GM23248 (cell line): ENCODE results near the gene UGGT1. TPM values are rescaled to one million over a fixed set of nuclear protein-coding genes. Genes with fewer than 3 reads are reported as not detected.
A peak's percentile ranks its signal among the peaks of the same experiment; 100 is the strongest.

Experiments
- DNase-seq: peaks from one replicate; pipeline ENCODE4 v3.0.0-alpha.2; 2015
- H2AFZ ChIP-seq: fragments of 200-600 bp; sonication (generic); 2 replicates; pipeline ENCODE4 v1.6.1; 2016; ENCODE audit warnings: antibody characterized with exemption
- H3F3A ChIP-seq: fragments of 200-600 bp; sonication (generic); 2 replicates; pipeline ENCODE4 v1.6.1; 2016; ENCODE audit warnings: mild to moderate bottlenecking, antibody characterized with exemption, mixed run types; ENCODE audit not compliant: insufficient read depth
- H3K27ac ChIP-seq: fragments of 200-600 bp; sonication (generic); 2 replicates; pipeline ENCODE4 v1.5.1; 2016; ENCODE audit warnings: mild to moderate bottlenecking
- H3K27me3 ChIP-seq: fragments of 200-600 bp; sonication (generic); replicated peaks from 2 replicates; pipeline ENCODE4 v1.6.1; 2016; ENCODE audit warnings: mild to moderate bottlenecking; ENCODE audit not compliant: insufficient read depth
- H3K36me3 ChIP-seq: fragments of 200-600 bp; sonication (generic); 2 replicates; pipeline ENCODE4 v1.6.1; 2016; ENCODE audit warnings: low read depth, mild to moderate bottlenecking
- H3K4me1 ChIP-seq: fragments of 200-600 bp; sonication (generic); 2 replicates; pipeline ENCODE4 v1.6.1; 2016; ENCODE audit warnings: mild to moderate bottlenecking; ENCODE audit not compliant: insufficient read depth
- H3K4me2 ChIP-seq: fragments of 200-600 bp; sonication (generic); one replicate; pipeline ENCODE4 v1.6.1; 2016; ENCODE audit warnings: mild to moderate bottlenecking; ENCODE audit not compliant: unreplicated experiment
- H3K4me3 ChIP-seq: fragments of 200-600 bp; sonication (generic); 2 replicates; pipeline ENCODE4 v1.5.1; 2016; ENCODE audit warnings: mild to moderate bottlenecking
- H3K79me2 ChIP-seq: fragments of 200-600 bp; sonication (generic); 2 replicates; pipeline ENCODE4 v1.6.1; 2016; ENCODE audit warnings: mild to moderate bottlenecking; ENCODE audit not compliant: insufficient read depth
- H3K9ac ChIP-seq: fragments of 200-600 bp; sonication (generic); 2 replicates; pipeline ENCODE4 v1.6.1; 2016; ENCODE audit warnings: mild to moderate bottlenecking
- H3K9me2 ChIP-seq: fragments of 200-600 bp; sonication (generic); 2 replicates; pipeline ENCODE4 v1.6.1; 2016; ENCODE audit warnings: mixed run types, mild to moderate bottlenecking, moderate library complexity; ENCODE audit not compliant: insufficient read depth
- H3K9me3 ChIP-seq: fragments of 200-600 bp; sonication (generic); one replicate; pipeline ENCODE4 v1.6.1; 2017; ENCODE audit warnings: low read depth
- H4K20me1 ChIP-seq: fragments of 200-600 bp; sonication (generic); 2 replicates; pipeline ENCODE4 v1.6.0; 2016; ENCODE audit not compliant: insufficient read depth
- EZH2 ChIP-seq: fragments of 200-600 bp; sonication (generic); IDR thresholded peaks from 2 replicates; pipeline ENCODE4 v1.6.1; 2018; ENCODE audit warnings: antibody characterized with exemption, mild to moderate bottlenecking; ENCODE audit not compliant: insufficient read depth, poor library complexity, severe bottlenecking
- EZH2phosphoT487 ChIP-seq: fragments of 200-600 bp; sonication (generic); IDR thresholded peaks from 2 replicates; pipeline ENCODE4 v1.6.1; 2018; ENCODE audit warnings: antibody characterized with exemption, moderate library complexity, mild to moderate bottlenecking, low read depth; ENCODE audit not compliant: insufficient read depth
- WGBS, 2 experiments: methylation state at CpG; one replicate each; pipeline ENCODE4 v1.1.6; 2015 to 2017; ENCODE audit warnings: low lambda C conversion rate in 2 of 2, low coverage in 1 of 2; ENCODE audit errors: missing lambda C conversion rate in 2 of 2; 5-methylcytosine and 5-hydroxymethylcytosine counted together
- in situ Hi-C: fragments of 300-500 bp; cut with MboI; formaldehyde crosslinking; loops from 2 replicates; pipeline ENCODE4 v1.15.0; 2020
- polyA plus RNA-seq: library from polyadenylated mRNA; unstranded; fragments of >200 nt; fragmentation: Nextera tagmentation; extraction: Ambion mirVana; gene quantifications from 2 replicates; pipeline ENCODE4 v1.2.1, GENCODE V29; 2016
- total RNA-seq: library from RNA; depleted of rRNA; stranded (reverse); fragments of >200 nt; shearing (Covaris generic); gene quantifications from 2 replicates; pipeline ENCODE4 v1.2.3, GENCODE V29; 2014

Gene UGGT1
- total and polyA plus RNA-seq, 2 experiments from 2014 or later, result 16.9 to 53.6 TPM

DNA sequence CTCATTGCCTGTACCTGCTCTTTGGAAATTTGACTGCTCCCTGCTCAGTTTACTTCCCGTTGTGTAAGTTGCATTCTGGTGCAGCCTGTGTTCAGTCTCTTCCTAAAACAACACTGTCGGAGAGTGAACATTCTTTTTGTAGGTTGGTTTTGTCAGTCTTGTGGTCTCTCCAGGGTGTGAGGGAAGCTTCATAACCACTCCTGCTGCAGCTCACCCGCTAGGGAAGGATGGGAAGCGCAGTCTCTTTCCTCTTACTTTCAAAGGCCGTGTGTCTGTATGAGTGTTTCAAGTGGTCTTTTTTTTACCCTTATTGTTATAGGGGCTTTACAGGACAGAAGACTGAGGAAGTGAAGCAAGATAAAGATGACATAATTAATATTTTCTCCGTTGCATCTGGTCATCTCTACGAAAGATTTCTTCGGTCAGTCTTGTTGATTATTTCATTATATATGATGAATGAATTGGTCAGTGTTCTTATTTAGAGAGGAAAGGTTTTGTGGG is 87.2 kb downstream of the UGGT1 start:
- no peaks in the 10 kb centered on the region for H3K4me1 ChIP-seq
- H3K4me3 ChIP-seq, result no peak overlapping the region
- no peak overlapping the region for H3K27ac ChIP-seq
- no peaks in the 10 kb centered on the region for H3K9me3 ChIP-seq
- peaks cover 61% of the 10 kb centered on the region for H3K36me3 ChIP-seq
- H3K27me3 ChIP-seq, result no peaks in the 10 kb centered on the region
- H3K4me2 ChIP-seq, result no peak overlapping the region
- DNase-seq, result no peak
- H2AFZ ChIP-seq, result no peak overlapping the region
- WGBS, 2 experiments, result 92 to 95% methylated on average over 8 of the region's 8 CpGs
- no peaks in the 10 kb centered on the region for H3K79me2 ChIP-seq
- no peaks in the 10 kb centered on the region for H3F3A ChIP-seq
- H4K20me1 ChIP-seq, result no peaks in the 10 kb centered on the region
- H3K9me2 ChIP-seq, result no peaks in the 10 kb centered on the region
- H3K9ac ChIP-seq, result no peak overlapping the region
- in situ Hi-C loops, result no loop called here
- TF ChIP-seq EZH2phosphoT487 (no peak), EZH2 (no peak)

DNA sequence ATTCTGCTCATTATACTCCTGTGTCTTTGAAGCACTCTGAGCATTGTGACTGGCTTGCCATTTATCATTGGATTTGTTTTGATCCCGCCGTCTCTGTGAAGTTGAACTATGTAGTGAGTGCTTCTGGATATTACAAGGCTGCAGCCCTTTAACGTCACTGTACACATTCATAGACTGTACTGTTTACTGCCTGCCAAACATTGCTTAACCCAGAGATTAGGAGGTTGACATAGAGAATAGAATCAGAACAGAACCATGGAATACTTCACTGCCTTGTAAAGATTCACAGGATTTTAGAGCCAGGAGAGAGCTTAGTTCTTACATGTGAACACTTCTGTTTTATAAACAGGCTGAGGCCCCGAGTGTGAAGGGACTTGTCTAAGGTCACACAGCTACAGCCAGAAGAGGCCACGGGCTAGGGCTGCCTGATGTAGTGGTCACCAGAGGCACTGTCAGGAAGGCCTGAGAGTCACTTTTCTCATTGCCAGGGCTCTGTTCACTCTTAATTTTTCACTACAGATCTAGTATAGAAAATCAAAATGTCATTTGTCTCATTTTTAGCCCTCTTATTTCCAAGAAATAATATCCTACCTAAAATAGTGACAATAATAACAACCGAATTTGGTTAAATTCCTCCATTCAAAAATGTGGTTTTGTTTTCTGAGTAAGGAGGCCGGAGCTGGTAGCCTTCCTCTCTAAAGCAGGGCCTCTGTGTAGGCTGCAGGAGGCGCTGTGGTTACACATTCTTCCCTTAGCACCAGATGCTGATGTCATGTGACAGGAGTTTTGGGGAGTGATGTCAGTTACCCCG is 87.9 kb downstream of the UGGT1 start:
- Histone ChIP-seq H3K9ac (no peak overlapping the region), H3K36me3 (peaks cover 54% of the 10 kb centered on the region), H3K27ac (no peak overlapping the region), H3K4me2 (no peak overlapping the region), H3K9me3 (no peaks in the 10 kb centered on the region), H3K79me2 (no peaks in the 10 kb centered on the region), H3F3A (no peaks in the 10 kb centered on the region), H3K27me3 (no peaks in the 10 kb centered on the region), H3K4me1 (peaks cover under 1% of the 10 kb centered on the region; the same call in 1 of the 2 replicates), H2AFZ (no peak overlapping the region), H3K9me2 (no peaks in the 10 kb centered on the region), H4K20me1 (no peaks in the 10 kb centered on the region), H3K4me3 (no peak overlapping the region)
- in situ Hi-C loops, result no loop called here
- DNase-seq, result peak; percentile 82
- 65 to 71% methylated on average over 9 of the region's 9 CpGs for WGBS, 2 experiments
- no peak for TF ChIP-seq EZH2
- TF ChIP-seq EZH2phosphoT487, result no peak

DNA sequence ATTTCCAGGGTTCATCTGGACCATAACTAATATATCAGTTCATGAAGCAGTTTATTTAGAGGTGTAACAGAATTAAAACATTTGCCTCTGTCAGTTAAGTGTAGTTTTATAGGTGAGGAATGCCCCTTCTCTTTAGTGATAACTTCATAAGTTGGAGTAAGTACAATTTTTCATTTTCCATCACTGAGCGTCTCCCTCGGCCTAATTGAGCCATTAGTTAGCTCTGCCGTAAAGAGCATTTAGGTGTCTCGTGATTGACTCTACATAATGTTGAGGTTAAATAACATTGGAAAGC is 88.4 kb downstream of the UGGT1 start:
- in situ Hi-C loops, result no loop called here
- no peak for DNase-seq
- Histone ChIP-seq H2AFZ (no peak overlapping the region), H4K20me1 (no peaks in the 10 kb centered on the region), H3K79me2 (no peaks in the 10 kb centered on the region), H3K36me3 (peaks cover 49% of the 10 kb centered on the region), H3K27ac (no peak overlapping the region), H3K9me2 (no peaks in the 10 kb centered on the region), H3K4me2 (no peak overlapping the region), H3K9me3 (no peaks in the 10 kb centered on the region), H3K4me3 (no peak overlapping the region), H3F3A (no peaks in the 10 kb centered on the region), H3K4me1 (peaks cover 4% of the 10 kb centered on the region; the same call in 1 of the 2 replicates), H3K9ac (no peak overlapping the region), H3K27me3 (no peaks in the 10 kb centered on the region)
- no peak for TF ChIP-seq EZH2
- TF ChIP-seq EZH2phosphoT487, result no peak
- 86 to 89% methylated on average over 4 of the region's 4 CpGs for WGBS, 2 experiments

- Histone ChIP-seq H2AFZ (no peak overlapping the region), H3F3A (no peaks in the 10 kb centered on the region), H3K27ac (no peak overlapping the region), H3K79me2 (no peaks in the 10 kb centered on the region), H3K4me3 (no peak overlapping the region), H3K9me2 (no peaks in the 10 kb centered on the region), H3K27me3 (no peaks in the 10 kb centered on the region), H3K4me1 (peaks cover 4% of the 10 kb centered on the region; the same call in 1 of the 2 replicates), H3K9me3 (no peaks in the 10 kb centered on the region), H3K4me2 (no peak overlapping the region), H3K9ac (no peak overlapping the region), H3K36me3 (peaks cover 42% of the 10 kb centered on the region), H4K20me1 (no peaks in the 10 kb centered on the region)
- no peak for DNase-seq
- in situ Hi-C loops, result no loop called here
- TF ChIP-seq EZH2 (no peak), EZH2phosphoT487 (no peak)
- 77 to 84% methylated on average over 4 of the region's 4 CpGs for WGBS, 2 experiments
Measured at GRCh38 chr2:128180031-128180430, 89.0 kb downstream of the UGGT1 start.
